ENCODE data around the gene PTPRQ. TPM values are rescaled to one million over a fixed set of nuclear protein-coding genes. Genes with fewer than 3 reads are reported as not detected.

Gene PTPRQ
- polyA plus RNA-seq, 1 donor (not counting 4 experiments of a cell fraction or from before 2014, with no cell fraction given), result 0.01 TPM

DNA sequence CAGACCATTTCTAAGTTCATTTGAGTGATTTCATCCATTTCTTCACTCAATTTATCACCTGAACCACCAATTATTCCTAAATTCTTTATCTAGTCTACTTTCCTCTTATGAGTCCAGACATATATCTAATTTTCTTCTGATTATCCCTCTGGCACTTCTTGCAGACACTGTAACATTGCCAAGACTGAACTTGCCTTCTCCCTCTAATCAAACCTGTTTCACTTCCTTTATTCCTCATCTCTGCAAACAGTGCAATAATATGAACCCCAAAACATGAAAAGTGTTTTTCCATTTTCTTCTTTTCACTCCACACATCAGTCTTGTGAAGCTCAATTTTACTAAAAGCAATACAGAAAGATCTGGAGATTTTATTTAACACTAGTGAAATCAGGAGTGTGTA is 37.8 kb upstream of the PTPRQ start:
- no peak for FAIRE-seq

DNA sequence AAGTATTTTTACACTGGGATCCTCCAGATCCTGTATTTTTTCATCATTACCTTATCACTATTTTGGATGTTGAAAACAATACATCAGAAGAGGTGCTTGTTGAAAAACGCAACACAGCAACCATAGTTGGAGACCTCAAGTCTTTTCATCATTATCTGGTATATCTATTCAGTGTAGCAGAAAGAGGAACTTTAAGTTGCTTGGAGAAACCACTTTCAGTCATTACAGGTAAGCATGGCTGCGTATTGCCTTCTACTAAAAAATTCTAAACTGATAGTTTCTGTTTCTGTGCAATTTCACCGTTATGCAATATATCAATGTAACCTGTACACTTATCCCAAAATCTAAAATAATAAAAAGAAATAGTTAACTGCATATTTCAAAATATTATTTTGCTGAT is 32.2 kb upstream of the PTPRQ start:
- Histone ChIP-seq H3K27me3 (ENCODE audit: control insufficient read depth, extremely low read depth, insufficient read depth, low read length) (no peaks in the 10 kb centered on the region), H3K9me3 (ENCODE audit: control insufficient read depth, low read depth, low read length) (no peaks in the 10 kb centered on the region), H3K9ac (ENCODE audit: control insufficient read depth, extremely low read depth, insufficient read depth, low read length) (no peak overlapping the region), H3K9me1 (ENCODE audit: control insufficient read depth, extremely low read depth, insufficient read depth, low read length) (no peaks in the 10 kb centered on the region), H3K79me2 (ENCODE audit: control insufficient read depth, insufficient read depth, low read length) (no peaks in the 10 kb centered on the region), H2AFZ (ENCODE audit: control insufficient read depth, low read length) (no peak overlapping the region), H3K4me1 (ENCODE audit: control insufficient read depth, extremely low read depth, insufficient read depth, low read length) (no peaks in the 10 kb centered on the region), H3K36me3 (ENCODE audit: control insufficient read depth in 2 of 2, extremely low read depth in 1 of 2, insufficient read depth in 2 of 2, low read length in 2 of 2) (no peaks in the 10 kb centered on the region), H3K4me2 (ENCODE audit: control insufficient read depth, extremely low read depth, insufficient read depth, low read depth, low read length) (no peak overlapping the region), H4K20me1 (ENCODE audit: control insufficient read depth, extremely low read depth, insufficient read depth, low read length) (no peaks in the 10 kb centered on the region), H3K27ac (ENCODE audit: control insufficient read depth, insufficient read depth, low read length) (no peak overlapping the region), H3K4me3 (ENCODE audit: control insufficient read depth in 2 of 3, extremely low read depth in 1 of 3, insufficient read depth in 2 of 3, low read depth in 1 of 3, low read length in 3 of 3) (no peak overlapping the region)
- FAIRE-seq, result no peak
- dilution Hi-C loops (cut with MboI; ENCODE audit: extremely low pct_ligation_motif_present, low sequenced_read_pairs), result no loop called here
- no peak for DNase-seq (ENCODE audit: low read depth, low spot score)
- TF ChIP-seq, protein P1, sequence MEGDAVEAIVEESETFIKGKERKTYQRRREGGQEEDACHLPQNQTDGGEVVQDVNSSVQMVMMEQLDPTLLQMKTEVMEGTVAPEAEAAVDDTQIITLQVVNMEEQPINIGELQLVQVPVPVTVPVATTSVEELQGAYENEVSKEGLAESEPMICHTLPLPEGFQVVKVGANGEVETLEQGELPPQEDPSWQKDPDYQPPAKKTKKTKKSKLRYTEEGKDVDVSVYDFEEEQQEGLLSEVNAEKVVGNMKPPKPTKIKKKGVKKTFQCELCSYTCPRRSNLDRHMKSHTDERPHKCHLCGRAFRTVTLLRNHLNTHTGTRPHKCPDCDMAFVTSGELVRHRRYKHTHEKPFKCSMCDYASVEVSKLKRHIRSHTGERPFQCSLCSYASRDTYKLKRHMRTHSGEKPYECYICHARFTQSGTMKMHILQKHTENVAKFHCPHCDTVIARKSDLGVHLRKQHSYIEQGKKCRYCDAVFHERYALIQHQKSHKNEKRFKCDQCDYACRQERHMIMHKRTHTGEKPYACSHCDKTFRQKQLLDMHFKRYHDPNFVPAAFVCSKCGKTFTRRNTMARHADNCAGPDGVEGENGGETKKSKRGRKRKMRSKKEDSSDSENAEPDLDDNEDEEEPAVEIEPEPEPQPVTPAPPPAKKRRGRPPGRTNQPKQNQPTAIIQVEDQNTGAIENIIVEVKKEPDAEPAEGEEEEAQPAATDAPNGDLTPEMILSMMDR (optimal IDR thresholded peaks at IDR 0.05 in 1 of 3, IDR thresholded peaks at IDR 0.05 in 1 of 3, conservative IDR thresholded peaks at IDR 0.05 in 1 of 3; ENCODE audit: extremely low read depth in 1 of 3, insufficient read depth in 2 of 3, low read length in 3 of 3), result no peak
- no peak for TF ChIP-seq EZH2 (IDR thresholded peaks at IDR 0.05; ENCODE audit: low read length)

More for the DNA sequence above, 37.8 kb upstream of the PTPRQ start:
- TF ChIP-seq, protein P1 (optimal IDR thresholded peaks at IDR 0.05 in 1 of 3, IDR thresholded peaks at IDR 0.05 in 1 of 3, conservative IDR thresholded peaks at IDR 0.05 in 1 of 3; ENCODE audit: extremely low read depth in 1 of 3, insufficient read depth in 2 of 3, low read length in 3 of 3), result no peak
- TF ChIP-seq EZH2 (IDR thresholded peaks at IDR 0.05; ENCODE audit: low read length), result no peak
- Histone ChIP-seq H3K9me3 (ENCODE audit: control insufficient read depth, low read depth, low read length) (no peaks in the 10 kb centered on the region), H4K20me1 (ENCODE audit: control insufficient read depth, extremely low read depth, insufficient read depth, low read length) (no peaks in the 10 kb centered on the region), H3K4me2 (ENCODE audit: control insufficient read depth, extremely low read depth, insufficient read depth, low read depth, low read length) (no peak overlapping the region), H3K36me3 (ENCODE audit: control insufficient read depth in 2 of 2, extremely low read depth in 1 of 2, insufficient read depth in 2 of 2, low read length in 2 of 2) (no peaks in the 10 kb centered on the region), H2AFZ (ENCODE audit: control insufficient read depth, low read length) (no peak overlapping the region), H3K9me1 (ENCODE audit: control insufficient read depth, extremely low read depth, insufficient read depth, low read length) (no peaks in the 10 kb centered on the region), H3K27ac (ENCODE audit: control insufficient read depth, insufficient read depth, low read length) (no peak overlapping the region), H3K4me1 (ENCODE audit: control insufficient read depth, extremely low read depth, insufficient read depth, low read length) (no peaks in the 10 kb centered on the region), H3K27me3 (ENCODE audit: control insufficient read depth, extremely low read depth, insufficient read depth, low read length) (no peaks in the 10 kb centered on the region), H3K4me3 (ENCODE audit: control insufficient read depth in 2 of 3, extremely low read depth in 1 of 3, insufficient read depth in 2 of 3, low read depth in 1 of 3, low read length in 3 of 3) (no peak overlapping the region), H3K9ac (ENCODE audit: control insufficient read depth, extremely low read depth, insufficient read depth, low read length) (no peak overlapping the region), H3K79me2 (ENCODE audit: control insufficient read depth, insufficient read depth, low read length) (no peaks in the 10 kb centered on the region)
- DNase-seq (ENCODE audit: low read depth, low spot score), result no peak
- dilution Hi-C loops (cut with MboI; ENCODE audit: extremely low pct_ligation_motif_present, low sequenced_read_pairs), result no loop called here

Data from keratinocyte (primary cell).